K562 (cell line): ENCODE data around the gene DNAJB12. TPM values are rescaled to one million over a fixed set of nuclear protein-coding genes. Genes with fewer than 3 reads are reported as not detected.

Source experiments
- ATF4 ChIP-seq: fragments of 450-650 bp; formaldehyde crosslinking; IDR thresholded peaks from 2 replicates; pipeline ENCODE4 v1.4.0; 2022; ENCODE audit warnings: mild to moderate bottlenecking, moderate library complexity
- CBX1 ChIP-seq: sonication (generic); IDR thresholded peaks from 2 replicates; pipeline ENCODE4 v1.6.1; 2016; ENCODE audit warnings: antibody characterized with exemption, low read depth, mild to moderate bottlenecking
- CBX5 ChIP-seq: IDR thresholded peaks from 2 replicates; pipeline ENCODE4 v1.6.1; 2014; ENCODE audit warnings: low read depth, borderline replicate concordance
- CHD4 ChIP-seq: fragments of 200-600 bp; sonication (generic); IDR thresholded peaks from 3 replicates; pipeline ENCODE4 v1.6.1; 2012; ENCODE audit warnings: low read depth, mild to moderate bottlenecking, mixed read lengths, low read length, inconsistent platforms; ENCODE audit not compliant: insufficient read depth, insufficient replicate concordance, poor library complexity, severe bottlenecking
- CTBP1 ChIP-seq: fragments of 450-650 bp; IDR thresholded peaks from 2 replicates; pipeline ENCODE4 v1.6.1; 2016; ENCODE audit warnings: borderline replicate concordance
- EP300 ChIP-seq: IDR thresholded peaks from 2 replicates; pipeline ENCODE4 v1.6.1; 2012; ENCODE audit warnings: low read length, improper control_type of control experiment
- MBD2 ChIP-seq: sonication (generic); IDR thresholded peaks from 2 replicates; pipeline ENCODE4 v1.6.1; 2016; ENCODE audit warnings: low read depth, borderline replicate concordance
- RCOR1 ChIP-seq, 2 experiments: IDR thresholded peaks; 2 replicates each; pipeline ENCODE4 v1.6.1; 2012; ENCODE audit warnings: low read depth in 2 of 2, low read length in 2 of 2, borderline replicate concordance in 1 of 2, improper control_type of control experiment in 1 of 2
- TEAD4 ChIP-seq, 2 experiments: sonication (generic) in 1 of 2; formaldehyde crosslinking in 1 of 2; IDR thresholded peaks; 2 replicates each; pipeline versions ENCODE4 v1.6.1 to v1.8.0; 2012 to 2022; ENCODE audit warnings: borderline replicate concordance in 1 of 2, inconsistent platforms in 1 of 2, low read length in 1 of 2, mild to moderate bottlenecking in 1 of 2, missing genetic modification reagents in 1 of 2
- ZC3H8 ChIP-seq: fragments of 450-650 bp; IDR thresholded peaks from 2 replicates; pipeline ENCODE4 v1.6.1; 2017
- ZNF133 ChIP-seq: fragments of 250-450 bp; sonication (Bioruptor Pico); IDR thresholded peaks from 2 replicates; pipeline ENCODE4 v1.4.0; 2020; ENCODE audit warnings: mild to moderate bottlenecking
- ZNF740 ChIP-seq, 3 experiments: fragments of 200-800 bp in 1 of 3; sonication (Bioruptor generic) in 1 of 3; sonication (generic) in 1 of 3; formaldehyde crosslinking in 1 of 3; IDR thresholded peaks; 2 replicates each; pipeline versions ENCODE4 v1.6.1 to v1.8.0; 2016 to 2022; ENCODE audit warnings: mild to moderate bottlenecking in 2 of 3, missing compliant biosample characterization in 2 of 3, missing genetic modification characterization in 2 of 3, missing genetic modification reagents in 1 of 3
- ZNF76 ChIP-seq: fragments of 250-450 bp; sonication (Bioruptor Pico); IDR thresholded peaks from 2 replicates; pipeline ENCODE4 v1.4.0; 2020; ENCODE audit warnings: mild to moderate bottlenecking, moderate library complexity, borderline replicate concordance
- polyA plus RNA-seq, 8 experiments: library from polyadenylated mRNA; depleted of rRNA in 4 of 8; stranded (reverse) in 5 of 8; unstranded in 3 of 8; fragments of >200 nt; fragmentation: Nextera tagmentation in 2 of 8; fragmentation: Illumina TruSeq in 1 of 8; extraction: Ambion mirVana in 2 of 8; extraction: Trizol in 1 of 8; gene quantifications; 2 replicates each; pipeline versions ENCODE4 v1.2.1 to v1.2.3, GENCODE V29; 2011 to 2014; ENCODE audit warnings: inconsistent platforms in 1 of 8, missing spikeins in 1 of 8
- total RNA-seq, 7 experiments: library from RNA; depleted of rRNA in 6 of 7; stranded (reverse); fragments of >200 nt in 6 of 7; fragmentation: Illumina TruSeq in 2 of 7; extraction: Trizol in 2 of 7; gene quantifications; 2 replicates each; pipeline versions ENCODE4 v1.2.1 to v1.2.3, GENCODE V29; 2011 to 2021; ENCODE audit warnings: low replicate concordance in 1 of 7
- TF ChIP-seq, protein P1 (sequence below): fragments of 250-450 bp; sonication (Bioruptor Pico); IDR thresholded peaks from 2 replicates; pipeline ENCODE4 v1.4.0; 2020
- TF ChIP-seq, protein P2 (sequence below), 2 experiments: fragments of 450-650 bp; IDR thresholded peaks; 2 replicates each; pipeline ENCODE4 v1.6.1; 2016; ENCODE audit warnings: mild to moderate bottlenecking in 2 of 2, borderline replicate concordance in 1 of 2, low read depth in 1 of 2, moderate library complexity in 1 of 2

DNAJB12 gene
- total and polyA plus RNA-seq, 9 of the 15 experiments (the other 6 are each of a cell fraction or from before 2014, with no cell fraction given): 3.5 to 31.5 (median 20.3) TPM

GRCh38 chr10:72291019-72291532, 63.6 kb downstream of the DNAJB12 start (continued):
- TF ChIP-seq TEAD4 (IDR thresholded peaks at IDR 0.05; ENCODE audit: low read length): peak; percentile 46; the same call in 1 of the 2 replicates
- TF ChIP-seq TEAD4 (CRISPR knock-in tag; IDR thresholded peaks at IDR 0.05; ENCODE audit: borderline replicate concordance): no peak
- peak; percentile 57 for TF ChIP-seq EP300
- TF ChIP-seq CTBP1: peak; percentile 76; the same call in 1 of the 2 replicates
- 0 out of 2 replicates have a peak, but pooled peaks have one; percentile 43 for TF ChIP-seq ATF4 (CRISPR knock-in tag)
- peak; percentile 84 for TF ChIP-seq CHD4
- TF ChIP-seq ZNF740 (CRISPR knock-in tag; IDR thresholded peaks at IDR 0.05): no peak
- TF ChIP-seq ZNF740 (tag; IDR thresholded peaks at IDR 0.05): 0 out of 4 replicates have a peak, but pooled peaks of 1 of the 2 experiments have one; percentile 1
- TF ChIP-seq CBX5: no peak
- TF ChIP-seq, protein P1, sequence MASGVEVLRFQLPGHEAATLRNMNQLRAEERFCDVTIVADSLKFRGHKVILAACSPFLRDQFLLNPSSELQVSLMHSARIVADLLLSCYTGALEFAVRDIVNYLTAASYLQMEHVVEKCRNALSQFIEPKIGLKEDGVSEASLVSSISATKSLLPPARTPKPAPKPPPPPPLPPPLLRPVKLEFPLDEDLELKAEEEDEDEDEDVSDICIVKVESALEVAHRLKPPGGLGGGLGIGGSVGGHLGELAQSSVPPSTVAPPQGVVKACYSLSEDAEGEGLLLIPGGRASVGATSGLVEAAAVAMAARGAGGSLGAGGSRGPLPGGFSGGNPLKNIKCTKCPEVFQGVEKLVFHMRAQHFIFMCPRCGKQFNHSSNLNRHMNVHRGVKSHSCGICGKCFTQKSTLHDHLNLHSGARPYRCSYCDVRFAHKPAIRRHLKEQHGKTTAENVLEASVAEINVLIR (CRISPR knock-in tag): no peak
- TF ChIP-seq RCOR1 (IDR thresholded peaks at IDR 0.05; ENCODE audit: borderline replicate concordance in 1 of 2, low read depth in 2 of 2, low read length in 2 of 2): peak in 1 of 2 experiments; percentile 74; a peak in 2 of 4 replicates
- TF ChIP-seq CBX1: peak; percentile 77; the same call in 1 of the 2 replicates
- no peak for TF ChIP-seq ZNF133 (CRISPR knock-in tag)
- TF ChIP-seq, protein P2, sequence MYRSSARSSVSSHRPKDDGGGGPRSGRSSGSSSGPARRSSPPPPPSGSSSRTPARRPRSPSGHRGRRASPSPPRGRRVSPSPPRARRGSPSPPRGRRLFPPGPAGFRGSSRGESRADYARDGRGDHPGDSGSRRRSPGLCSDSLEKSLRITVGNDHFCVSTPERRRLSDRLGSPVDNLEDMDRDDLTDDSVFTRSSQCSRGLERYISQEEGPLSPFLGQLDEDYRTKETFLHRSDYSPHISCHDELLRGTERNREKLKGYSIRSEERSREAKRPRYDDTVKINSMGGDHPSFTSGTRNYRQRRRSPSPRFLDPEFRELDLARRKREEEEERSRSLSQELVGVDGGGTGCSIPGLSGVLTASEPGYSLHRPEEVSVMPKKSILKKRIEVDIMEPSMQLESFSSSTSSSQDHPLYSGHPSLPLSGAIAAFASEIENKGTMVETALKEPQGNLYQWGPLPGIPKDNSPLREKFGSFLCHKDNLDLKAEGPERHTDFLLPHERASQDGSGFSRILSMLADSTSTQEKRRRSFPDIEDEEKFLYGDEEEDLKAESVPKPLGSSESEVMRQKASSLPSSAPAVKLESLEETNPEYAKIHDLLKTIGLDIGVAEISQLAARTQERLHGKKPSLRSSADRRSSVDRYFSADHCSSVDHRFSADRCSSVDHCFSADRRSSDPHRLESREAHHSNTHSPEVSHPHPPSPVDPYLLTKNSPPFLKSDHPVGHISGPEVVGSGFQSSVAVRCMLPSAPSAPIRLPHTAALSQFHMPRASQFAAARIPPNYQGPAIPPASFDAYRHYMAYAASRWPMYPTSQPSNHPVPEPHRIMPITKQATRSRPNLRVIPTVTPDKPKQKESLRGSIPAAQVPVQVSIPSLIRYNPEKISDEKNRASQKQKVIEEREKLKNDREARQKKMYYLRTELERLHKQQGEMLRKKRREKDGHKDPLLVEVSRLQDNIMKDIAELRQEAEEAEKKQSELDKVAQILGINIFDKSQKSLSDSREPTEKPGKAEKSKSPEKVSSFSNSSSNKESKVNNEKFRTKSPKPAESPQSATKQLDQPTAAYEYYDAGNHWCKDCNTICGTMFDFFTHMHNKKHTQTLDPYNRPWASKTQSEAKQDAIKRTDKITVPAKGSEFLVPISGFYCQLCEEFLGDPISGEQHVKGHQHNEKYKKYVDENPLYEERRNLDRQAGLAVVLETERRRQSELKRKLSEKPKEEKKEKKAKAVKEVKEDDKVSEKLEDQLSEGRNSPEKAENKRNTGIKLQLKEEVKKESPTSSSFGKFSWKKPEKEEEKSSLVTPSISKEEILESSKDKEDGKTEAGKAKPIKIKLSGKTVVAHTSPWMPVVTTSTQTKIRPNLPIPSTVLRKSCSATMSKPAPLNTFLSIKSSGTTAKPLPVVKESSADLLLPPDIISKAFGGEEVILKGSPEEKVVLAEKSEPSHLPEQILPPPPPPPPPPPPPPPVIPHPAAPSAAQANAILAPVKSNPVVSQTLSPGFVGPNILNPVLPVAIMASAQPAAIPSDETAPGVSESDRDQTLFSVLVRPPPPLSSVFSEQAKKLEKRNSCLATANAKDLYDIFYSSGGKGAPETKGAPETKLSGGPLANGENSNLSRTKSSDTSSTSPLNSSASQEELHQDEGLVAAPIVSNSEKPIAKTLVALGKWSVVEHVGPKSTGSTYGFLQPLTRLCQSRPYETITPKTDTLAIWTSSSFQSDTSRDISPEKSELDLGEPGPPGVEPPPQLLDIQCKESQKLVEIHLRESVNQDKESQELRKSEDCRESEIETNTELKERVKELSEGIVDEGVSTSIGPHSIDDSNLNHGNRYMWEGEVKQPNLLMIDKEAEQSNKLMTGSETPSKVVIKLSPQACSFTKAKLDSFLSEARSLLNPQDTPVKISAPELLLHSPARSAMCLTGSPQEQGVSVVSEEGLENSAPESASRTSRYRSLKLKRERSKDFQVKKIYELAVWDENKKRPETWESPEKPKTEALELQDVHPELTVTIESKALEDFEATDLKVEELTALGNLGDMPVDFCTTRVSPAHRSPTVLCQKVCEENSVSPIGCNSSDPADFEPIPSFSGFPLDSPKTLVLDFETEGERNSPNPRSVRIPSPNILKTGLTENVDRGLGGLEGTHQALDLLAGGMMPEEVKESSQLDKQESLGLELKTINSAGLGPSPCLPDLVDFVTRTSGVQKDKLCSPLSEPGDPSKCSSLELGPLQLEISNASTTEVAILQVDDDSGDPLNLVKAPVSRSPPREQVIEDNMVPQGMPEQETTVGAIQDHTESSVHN (IDR thresholded peaks at IDR 0.05; ENCODE audit: borderline replicate concordance in 1 of 2, low read depth in 1 of 2): 0 out of 4 replicates have a peak, but pooled peaks of 1 of the 2 experiments have one; percentile 19
- TF ChIP-seq ZNF76: peak; percentile 58; the same call in 1 of the 2 replicates
- no peak for TF ChIP-seq ZC3H8
- peak; percentile 59; the same call in 1 of the 2 replicates for TF ChIP-seq MBD2
